ENCODE measurements around the gene PRCP. TPM values are rescaled to one million over a fixed set of nuclear protein-coding genes. Genes with fewer than 3 reads are reported as not detected.

Gene PRCP
- total RNA-seq, 1 donor from 2014 or later, result 62.0 TPM

DNA sequence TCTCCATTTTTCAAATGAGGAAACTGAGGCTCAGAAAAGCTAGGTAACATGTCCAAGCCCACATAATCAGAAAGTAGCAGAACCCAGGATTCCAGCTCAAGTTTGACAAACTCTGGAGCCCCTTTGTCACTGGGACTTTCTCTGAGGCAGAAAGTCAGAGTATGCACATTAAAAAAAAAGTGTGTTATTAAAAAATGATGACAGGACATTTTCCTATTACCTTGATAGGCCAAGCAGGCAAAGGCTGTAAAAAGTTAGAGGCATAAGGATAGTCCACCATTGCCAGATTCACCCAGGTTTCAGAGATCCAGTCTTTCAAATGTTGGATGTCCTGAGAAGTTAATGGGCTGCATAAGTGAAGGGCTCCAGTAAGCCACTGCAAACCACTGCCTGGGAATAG, 51.4 kb downstream of the PRCP start:
- Mint-ChIP-seq H3K4me1 (ENCODE audit: low read depth, unreplicated experiment) (no peaks in the 10 kb centered on the region), H3K36me3 (ENCODE audit: low read depth, unreplicated experiment) (no peaks in the 10 kb centered on the region), H3K4me3 (ENCODE audit: unreplicated experiment) (no peak overlapping the region), H3K27me3 (ENCODE audit: low read depth, unreplicated experiment) (no peaks in the 10 kb centered on the region), H3K27ac (ENCODE audit: unreplicated experiment) (no peak overlapping the region), H3K9me3 (ENCODE audit: unreplicated experiment) (no peaks in the 10 kb centered on the region)
- no peak overlapping the region for H3K9ac ChIP-seq (ENCODE audit: low read length)
- no peaks in the 10 kb centered on the region for H3K36me3 ChIP-seq (ENCODE audit: insufficient read depth, low read length)
- H2AFZ ChIP-seq (ENCODE audit: low read depth, low read length), result no peak overlapping the region
- FAIRE-seq, result no peak
- H3K79me2 ChIP-seq (ENCODE audit: insufficient read depth, low read length), result no peaks in the 10 kb centered on the region
- no peak for DNase-seq (ENCODE audit: low read depth)
- no peak for TF ChIP-seq EZH2 (IDR thresholded peaks at IDR 0.05; ENCODE audit: insufficient read depth, low read length)
- TF ChIP-seq, protein P1, sequence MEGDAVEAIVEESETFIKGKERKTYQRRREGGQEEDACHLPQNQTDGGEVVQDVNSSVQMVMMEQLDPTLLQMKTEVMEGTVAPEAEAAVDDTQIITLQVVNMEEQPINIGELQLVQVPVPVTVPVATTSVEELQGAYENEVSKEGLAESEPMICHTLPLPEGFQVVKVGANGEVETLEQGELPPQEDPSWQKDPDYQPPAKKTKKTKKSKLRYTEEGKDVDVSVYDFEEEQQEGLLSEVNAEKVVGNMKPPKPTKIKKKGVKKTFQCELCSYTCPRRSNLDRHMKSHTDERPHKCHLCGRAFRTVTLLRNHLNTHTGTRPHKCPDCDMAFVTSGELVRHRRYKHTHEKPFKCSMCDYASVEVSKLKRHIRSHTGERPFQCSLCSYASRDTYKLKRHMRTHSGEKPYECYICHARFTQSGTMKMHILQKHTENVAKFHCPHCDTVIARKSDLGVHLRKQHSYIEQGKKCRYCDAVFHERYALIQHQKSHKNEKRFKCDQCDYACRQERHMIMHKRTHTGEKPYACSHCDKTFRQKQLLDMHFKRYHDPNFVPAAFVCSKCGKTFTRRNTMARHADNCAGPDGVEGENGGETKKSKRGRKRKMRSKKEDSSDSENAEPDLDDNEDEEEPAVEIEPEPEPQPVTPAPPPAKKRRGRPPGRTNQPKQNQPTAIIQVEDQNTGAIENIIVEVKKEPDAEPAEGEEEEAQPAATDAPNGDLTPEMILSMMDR (IDR thresholded peaks at IDR 0.05; ENCODE audit: insufficient read depth, low read depth, low read length), result no peak
- H3K4me2 ChIP-seq (ENCODE audit: low read length), result no peak overlapping the region
- no peaks in the 10 kb centered on the region for H4K20me1 ChIP-seq (ENCODE audit: insufficient read depth, low read length)
- H3K4me1 ChIP-seq (ENCODE audit: insufficient read depth, low read length), result no peaks in the 10 kb centered on the region
- no peak overlapping the region for H3K4me3 ChIP-seq (ENCODE audit: insufficient read depth, low read depth, low read length)
- H3K27me3 ChIP-seq (ENCODE audit: insufficient read depth, low read length), result no peaks in the 10 kb centered on the region
- no peak overlapping the region for H3K27ac ChIP-seq (ENCODE audit: low read depth, low read length)
- H3K9me3 ChIP-seq (ENCODE audit: insufficient read depth, low read depth, low read length), result no peaks in the 10 kb centered on the region

DNA sequence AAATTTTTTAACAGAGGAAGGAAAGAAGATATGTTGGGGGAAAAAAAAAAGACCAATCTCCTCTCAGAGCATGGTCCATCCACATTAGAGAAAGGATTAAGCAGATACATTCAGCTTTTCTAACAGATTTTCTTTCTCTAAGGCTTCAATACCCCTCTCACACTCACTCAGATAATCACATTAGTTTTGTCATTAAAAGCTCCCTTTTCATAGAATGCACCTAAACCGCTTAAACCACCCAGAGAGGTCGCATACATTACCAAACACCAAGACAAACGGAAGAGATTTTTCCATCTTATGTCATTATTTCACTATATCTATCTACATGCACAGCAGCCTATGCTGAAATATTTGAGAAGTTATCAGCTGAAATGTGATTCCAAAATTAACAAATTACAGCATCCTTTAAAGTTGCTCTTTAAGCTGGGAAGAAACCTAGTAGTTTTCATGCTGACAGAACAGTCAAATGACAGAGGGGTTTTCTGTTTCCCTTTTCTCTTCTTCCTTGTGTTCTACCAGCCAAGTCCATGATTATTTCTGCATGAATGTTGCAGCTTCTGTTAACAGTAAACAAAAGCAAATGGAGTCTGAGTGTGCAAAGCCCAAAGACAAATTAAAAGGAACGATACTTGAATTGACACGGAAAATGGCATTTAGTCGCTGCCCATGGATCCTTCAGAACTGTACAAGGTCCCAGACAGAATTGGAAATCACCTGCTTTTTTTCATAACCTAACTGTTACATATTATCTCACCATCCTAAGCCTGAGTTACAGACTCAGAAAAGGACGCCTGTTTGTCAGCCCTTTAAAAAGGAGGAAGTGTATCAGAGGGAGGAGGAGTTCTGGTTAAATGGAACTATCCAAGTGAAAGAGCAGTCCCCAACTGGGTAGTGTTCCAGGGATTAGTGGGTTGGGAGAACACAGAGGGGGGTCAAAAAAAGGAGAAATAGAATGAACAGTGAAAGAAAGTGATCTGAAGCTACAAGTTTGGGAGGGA, 54.6 kb downstream of the PRCP start:
- Histone ChIP-seq H3K79me2 (ENCODE audit: insufficient read depth, low read length) (no peaks in the 10 kb centered on the region), H2AFZ (ENCODE audit: low read depth, low read length) (no peak overlapping the region), H3K4me1 (ENCODE audit: insufficient read depth, low read length) (no peaks in the 10 kb centered on the region), H3K36me3 (ENCODE audit: insufficient read depth, low read length) (no peaks in the 10 kb centered on the region), H3K9me3 (ENCODE audit: insufficient read depth, low read depth, low read length) (no peaks in the 10 kb centered on the region), H3K4me2 (ENCODE audit: low read length) (no peak overlapping the region), H3K27me3 (ENCODE audit: insufficient read depth, low read length) (no peaks in the 10 kb centered on the region), H4K20me1 (ENCODE audit: insufficient read depth, low read length) (no peaks in the 10 kb centered on the region), H3K9ac (ENCODE audit: low read length) (no peak overlapping the region), H3K27ac (ENCODE audit: low read depth, low read length) (no peak overlapping the region), H3K4me3 (ENCODE audit: insufficient read depth, low read depth, low read length) (no peak overlapping the region)
- H3K36me3 Mint-ChIP-seq (ENCODE audit: low read depth, unreplicated experiment), result no peaks in the 10 kb centered on the region
- FAIRE-seq, result no peak
- H3K9me3 Mint-ChIP-seq (ENCODE audit: unreplicated experiment), result no peaks in the 10 kb centered on the region
- H3K27me3 Mint-ChIP-seq (ENCODE audit: low read depth, unreplicated experiment), result no peaks in the 10 kb centered on the region
- no peak overlapping the region for H3K27ac Mint-ChIP-seq (ENCODE audit: unreplicated experiment)
- no peak for DNase-seq (ENCODE audit: low read depth)
- no peaks in the 10 kb centered on the region for H3K4me1 Mint-ChIP-seq (ENCODE audit: low read depth, unreplicated experiment)
- no peak overlapping the region for H3K4me3 Mint-ChIP-seq (ENCODE audit: unreplicated experiment)
- no peak for TF ChIP-seq EZH2 (IDR thresholded peaks at IDR 0.05; ENCODE audit: insufficient read depth, low read length)
- TF ChIP-seq, protein P1 (IDR thresholded peaks at IDR 0.05; ENCODE audit: insufficient read depth, low read depth, low read length), result no peak

Measured in astrocyte (in vitro differentiated cells and primary cell).